GM19238 (cell line): ENCODE results near the gene LRRC49.

Experiments used
- DNase-seq: peaks from one replicate; pipeline ENCODE4 v3.0.0; 2011; ENCODE audit warnings: low spot score; ENCODE audit not compliant: insufficient read length

Gene LRRC49

DNA sequence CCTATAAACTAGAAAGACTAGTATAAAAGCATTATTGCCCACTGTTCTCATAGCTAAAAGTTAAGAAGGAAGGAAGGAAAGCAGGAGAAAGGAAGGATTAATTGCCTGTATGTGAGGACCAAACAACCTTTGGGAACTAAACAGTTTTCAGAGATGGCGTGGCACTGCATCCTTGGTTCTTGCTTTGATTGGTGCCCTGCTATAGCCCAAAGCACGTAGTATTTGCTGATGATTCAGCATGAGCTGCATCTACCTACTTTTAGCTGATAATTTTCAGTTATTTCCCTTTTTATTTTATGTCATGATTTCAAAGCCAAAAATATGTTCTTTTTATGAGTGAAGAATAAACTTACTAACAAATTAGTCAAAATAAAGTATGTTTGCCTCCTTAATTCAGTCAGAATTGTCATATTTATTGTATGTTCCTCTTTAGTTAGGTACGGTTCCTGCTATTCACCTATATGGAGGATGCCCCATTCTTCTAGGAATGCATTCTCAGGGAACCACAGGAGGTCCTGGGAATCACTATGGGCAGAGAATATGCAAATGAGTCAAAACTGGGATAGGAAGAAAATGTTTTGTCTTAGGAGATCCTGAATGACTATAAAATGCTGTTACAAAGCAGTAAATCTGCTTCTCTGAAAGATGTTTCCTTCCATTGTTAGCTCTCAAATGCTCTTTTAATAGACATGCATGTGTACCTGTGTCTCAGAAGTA lies 157.2 kb downstream of the LRRC49 start:
- DNase-seq: no peak

DNA sequence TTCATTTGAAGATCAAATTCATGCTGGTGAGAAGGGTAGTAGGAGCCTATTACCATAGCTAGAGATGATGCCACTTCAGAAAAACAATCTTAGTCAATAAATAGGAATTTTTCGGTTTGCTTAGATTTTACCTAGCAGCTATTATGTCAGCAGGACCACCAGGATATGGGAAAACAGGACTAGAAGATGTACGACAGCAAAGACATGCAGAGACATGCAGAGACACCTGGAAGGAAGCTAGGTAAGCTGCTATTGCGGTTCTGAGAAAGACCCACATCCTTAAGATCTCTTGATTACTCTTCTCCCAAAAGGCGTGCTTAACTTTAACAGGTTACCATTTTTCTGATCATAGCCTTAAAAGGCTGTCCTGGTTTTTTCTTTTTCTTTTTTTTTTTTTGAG lies 157.8 kb downstream of the LRRC49 start:
- DNase-seq: no peak

DNA sequence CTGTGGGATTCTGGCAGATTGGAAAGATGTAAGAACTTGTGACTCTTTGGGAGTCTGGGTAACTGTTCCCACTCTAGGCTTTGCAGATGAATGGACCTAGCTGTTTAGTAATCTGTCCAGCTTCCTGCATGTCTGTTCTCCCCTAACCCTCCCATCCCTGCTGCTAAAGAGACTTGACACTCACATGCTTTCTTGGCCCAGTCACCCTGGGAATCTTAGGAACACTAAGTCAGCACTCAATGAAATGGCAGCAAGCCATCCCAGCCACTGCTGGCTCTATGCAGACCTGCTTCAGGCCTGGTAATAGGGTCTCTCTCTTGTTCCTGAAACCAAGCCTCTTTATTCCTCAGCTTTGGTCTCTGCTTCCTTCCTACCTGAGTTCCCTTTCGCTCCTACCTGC lies 158.9 kb downstream of the LRRC49 start:
- no peak for DNase-seq

DNA sequence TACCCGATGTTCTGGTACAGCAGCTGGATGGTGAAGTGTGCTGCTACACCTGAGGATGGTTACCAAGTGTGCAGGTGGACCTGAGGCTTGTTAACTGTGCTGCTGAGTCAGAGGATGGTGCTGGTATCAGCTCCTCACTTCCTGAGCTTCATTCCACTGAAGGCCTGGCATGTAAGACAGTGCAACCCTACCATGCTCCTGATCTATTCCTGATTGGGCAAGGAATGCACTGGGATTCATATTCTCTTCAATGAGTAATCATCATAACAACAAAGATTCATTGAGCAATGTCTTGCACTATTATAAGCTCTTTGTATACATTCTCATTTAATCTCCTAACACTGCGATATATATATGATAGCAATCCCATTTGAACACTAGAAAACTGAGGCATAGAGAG lies 159.7 kb downstream of the LRRC49 start:
- DNase-seq: no peak

DNA sequence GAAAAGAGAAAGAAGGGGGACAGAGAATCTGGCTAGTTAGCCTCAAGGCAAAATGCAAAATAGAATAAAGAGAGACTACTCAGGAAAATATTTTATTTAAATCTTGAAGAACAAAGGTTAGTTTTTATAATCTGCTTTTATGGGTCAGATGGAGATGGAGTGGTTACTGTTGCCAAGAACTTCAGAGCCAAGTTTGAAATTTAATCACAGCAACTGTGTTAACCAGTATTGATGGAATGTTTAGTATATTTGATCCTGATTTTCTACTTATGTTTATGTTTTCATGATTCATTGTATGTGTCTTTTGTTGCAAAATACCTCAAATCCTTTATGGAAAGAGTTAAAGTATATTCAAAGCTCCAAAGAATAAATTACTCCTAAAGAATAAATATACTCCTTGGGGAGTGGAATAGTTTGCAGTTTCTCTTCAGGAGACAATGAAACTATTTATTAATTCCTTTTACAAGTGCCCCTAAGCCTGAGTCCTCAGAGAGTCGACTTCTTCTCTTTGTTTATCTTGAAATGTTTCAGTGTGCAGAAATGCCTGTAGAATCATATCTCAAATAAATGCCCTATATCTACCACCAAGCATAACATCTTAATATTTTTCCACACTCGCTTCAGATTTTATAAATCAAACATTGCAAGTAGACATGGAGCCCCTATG lies 161.8 kb downstream of the LRRC49 start:
- no peak for DNase-seq

DNA sequence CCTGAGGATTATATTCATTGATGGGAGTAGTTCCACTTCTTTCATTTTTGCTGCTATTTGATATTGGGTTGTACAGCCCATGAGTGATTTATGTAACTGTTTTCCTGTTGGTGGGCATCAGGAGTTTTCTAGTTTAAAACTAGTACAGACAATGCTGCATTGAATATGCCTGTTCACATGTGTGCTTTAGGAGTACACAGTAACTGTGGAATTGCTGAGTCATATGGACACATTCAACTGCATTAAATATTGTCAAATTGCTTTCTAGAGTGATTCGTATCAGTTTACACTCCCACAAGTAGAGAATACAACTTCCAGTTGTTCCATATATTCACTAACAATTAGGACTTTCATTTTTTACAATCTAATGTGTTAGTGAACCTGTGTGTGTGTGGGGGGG lies 162.8 kb downstream of the LRRC49 start:
- no peak for DNase-seq

DNA sequence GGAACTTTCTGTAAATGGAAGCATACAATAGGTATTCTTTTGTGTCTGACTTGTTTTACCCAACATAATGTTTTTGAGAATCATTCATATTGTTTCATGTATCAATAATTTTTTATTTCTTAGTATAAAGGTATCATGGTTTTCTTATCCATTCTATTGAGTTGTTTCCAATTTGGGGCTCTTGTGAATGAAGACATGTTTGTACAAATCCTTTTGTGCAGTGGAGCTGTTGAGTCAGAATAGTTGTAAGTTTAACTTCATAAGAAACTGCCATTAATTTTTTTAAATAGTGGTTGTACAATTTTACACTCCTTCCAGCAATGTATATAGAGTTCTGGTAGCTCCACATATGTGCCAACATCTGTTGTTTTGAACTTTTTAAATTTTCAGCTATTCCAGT lies 163.5 kb downstream of the LRRC49 start:
- no peak for DNase-seq

DNA sequence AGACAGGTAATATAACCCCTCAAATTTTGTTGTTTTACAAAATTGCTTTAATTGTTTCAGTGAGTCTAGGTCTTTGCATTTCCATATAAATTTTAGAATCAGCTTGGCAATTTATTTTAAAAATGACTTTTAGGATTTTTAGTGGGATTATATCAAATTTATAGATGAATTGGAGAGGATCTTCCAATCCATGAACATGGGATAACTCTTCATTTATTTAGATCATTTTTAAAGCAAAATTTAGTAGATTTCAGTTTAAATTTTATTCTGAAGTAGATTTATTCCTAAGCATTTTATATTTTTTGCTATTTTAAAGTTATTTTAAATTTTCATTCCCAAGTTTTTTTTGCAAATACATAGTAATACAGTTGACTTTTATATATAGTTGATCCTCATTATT lies 164.5 kb downstream of the LRRC49 start:
- DNase-seq: no peak

DNA sequence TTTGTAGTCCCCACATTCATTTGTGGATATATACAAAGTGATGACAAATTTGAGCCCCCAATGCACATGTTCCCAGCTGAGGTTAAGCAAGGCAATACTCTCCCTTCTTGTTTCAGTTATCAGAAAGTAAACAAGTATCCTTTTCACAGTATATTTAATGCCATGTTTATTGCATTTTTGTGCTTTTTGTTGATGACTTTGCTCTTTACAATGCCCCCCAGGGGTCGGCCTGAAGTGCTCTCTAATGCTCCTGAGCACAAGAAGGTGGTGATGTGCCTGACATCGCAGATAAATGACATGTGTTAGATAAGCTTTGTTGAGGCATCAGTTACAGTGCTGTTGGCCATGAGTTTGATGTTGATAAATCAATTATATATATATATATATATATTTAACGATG lies 165.0 kb downstream of the LRRC49 start:
- no peak for DNase-seq

DNA sequence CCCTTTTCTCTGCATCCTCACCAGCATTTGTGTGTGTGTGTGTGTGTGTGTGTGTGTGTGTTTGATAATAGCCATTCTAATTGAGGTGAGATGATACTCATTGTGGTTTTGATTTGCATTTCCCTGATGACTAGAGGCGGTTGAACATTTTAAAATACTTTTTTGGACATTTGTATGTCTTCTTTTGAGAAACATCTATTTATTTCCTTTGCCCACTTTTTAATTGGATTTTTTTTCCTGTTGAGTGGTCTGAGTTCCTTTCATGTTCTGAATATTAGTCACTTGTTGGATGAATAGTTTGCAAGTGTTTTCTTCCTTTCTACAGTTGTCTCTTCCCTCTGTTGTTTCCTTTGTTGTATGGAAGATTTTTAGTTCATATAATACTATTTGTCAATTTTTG lies 168.4 kb downstream of the LRRC49 start:
- DNase-seq: no peak

DNA sequence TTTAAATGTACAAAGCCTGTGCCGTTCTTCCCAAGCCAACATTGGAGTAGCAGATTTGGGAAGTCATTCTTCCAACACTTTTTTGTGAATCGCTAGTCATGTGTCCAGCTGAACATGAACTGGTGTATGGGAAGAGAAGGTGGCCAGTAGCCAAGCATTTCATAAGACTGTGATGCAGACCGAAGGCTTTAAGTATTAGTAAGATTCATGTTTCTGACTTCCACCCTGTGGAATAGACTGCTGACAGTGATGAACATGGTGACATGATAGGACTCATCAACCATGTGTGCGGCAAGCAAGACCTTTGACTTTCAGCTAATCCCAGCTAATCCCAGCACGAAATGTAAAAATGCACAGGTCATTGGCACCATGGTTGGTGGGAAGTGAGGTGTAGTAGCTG lies 174.4 kb downstream of the LRRC49 start:
- no peak for DNase-seq

DNA sequence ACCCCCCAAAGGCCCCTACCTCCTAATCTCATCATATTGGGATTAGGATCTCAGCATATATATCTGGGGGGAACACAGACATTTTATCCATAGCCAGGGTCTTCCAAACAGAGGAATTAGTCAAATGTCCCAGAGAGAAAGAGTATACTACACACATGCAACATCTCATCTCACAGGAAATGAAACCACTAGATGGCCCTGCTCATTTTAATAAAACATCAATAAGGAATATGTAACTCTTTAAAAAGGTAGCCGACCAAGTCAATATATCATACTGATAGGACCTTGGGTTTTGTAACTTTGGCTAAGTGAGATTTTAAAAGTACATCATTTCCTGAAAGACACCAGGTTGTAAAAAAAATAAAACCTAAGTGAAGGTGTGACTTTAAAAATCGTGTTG lies 177.1 kb downstream of the LRRC49 start:
- DNase-seq: no peak

DNA sequence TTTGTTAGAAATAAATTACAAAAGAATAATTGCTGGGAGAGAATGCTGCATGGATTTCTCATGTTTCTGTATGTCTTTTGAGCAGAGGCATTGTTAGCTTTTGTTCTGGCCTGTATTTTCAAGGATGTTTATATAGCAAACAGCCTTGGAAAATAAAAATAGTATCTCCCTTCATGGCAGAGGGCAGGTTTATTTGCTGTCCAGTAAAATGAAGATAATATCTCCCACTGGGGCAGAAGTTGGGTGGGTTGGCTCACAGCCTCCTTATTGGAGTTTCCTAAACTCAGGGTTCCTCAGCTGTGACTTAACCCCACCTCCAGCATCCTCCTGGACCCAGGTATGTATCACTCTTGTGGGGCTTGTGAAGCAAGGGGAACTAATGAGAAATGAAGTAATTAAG lies 178.9 kb downstream of the LRRC49 start:
- DNase-seq: no peak

DNA sequence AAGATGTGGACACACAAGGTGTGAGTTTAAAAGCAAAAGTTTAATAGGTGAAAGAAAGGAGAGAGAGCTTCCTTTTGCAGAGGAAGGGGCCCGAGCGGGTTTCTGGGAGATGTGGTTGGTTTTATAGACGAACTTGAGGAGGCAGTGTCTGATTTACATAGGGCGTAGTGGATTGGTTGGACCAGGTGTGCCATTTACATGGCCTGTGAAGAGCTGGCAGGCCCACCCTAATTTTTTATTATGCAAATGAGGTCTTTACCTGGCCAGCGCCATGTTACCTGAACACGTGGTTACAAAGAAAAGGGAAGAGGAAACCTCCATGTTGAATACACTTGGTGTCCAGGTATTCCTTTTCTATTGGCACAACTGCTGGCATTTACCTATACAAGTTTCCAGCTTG lies 179.8 kb downstream of the LRRC49 start:
- DNase-seq: no peak

DNA sequence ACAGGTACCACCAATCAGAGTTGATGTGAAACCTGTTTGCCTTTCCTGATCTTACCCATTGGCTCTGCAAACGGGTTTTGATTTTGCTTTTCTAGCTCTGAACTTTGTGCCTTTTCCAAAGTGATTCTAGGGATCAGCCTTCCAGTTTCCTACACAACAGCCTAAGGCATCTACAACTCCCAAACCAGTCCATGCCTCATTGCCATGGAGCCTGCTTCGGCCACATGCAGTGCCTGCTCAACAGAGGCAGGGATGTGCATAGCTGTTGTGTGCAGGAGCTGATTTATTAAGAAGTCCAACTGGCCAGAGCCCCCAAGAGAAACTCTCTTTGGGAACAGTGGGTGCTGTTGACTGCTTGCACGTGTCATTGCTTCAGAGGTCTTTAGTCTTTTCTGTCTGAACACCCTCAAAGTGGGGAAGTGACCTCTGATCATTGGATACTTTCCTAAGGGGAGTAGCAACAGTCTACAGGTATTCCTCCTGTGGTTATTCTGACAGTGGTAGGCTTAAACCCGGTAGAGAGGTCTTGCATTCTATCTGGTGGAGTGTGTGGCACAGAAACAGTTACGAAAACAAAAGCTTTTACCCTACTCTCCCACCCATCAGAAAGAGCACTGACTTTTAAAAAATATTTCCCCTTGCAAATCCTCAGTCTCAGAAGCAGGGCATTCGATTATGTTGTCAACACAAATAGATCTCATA lies 186.0 kb downstream of the LRRC49 start:
- DNase-seq: no peak

DNA sequence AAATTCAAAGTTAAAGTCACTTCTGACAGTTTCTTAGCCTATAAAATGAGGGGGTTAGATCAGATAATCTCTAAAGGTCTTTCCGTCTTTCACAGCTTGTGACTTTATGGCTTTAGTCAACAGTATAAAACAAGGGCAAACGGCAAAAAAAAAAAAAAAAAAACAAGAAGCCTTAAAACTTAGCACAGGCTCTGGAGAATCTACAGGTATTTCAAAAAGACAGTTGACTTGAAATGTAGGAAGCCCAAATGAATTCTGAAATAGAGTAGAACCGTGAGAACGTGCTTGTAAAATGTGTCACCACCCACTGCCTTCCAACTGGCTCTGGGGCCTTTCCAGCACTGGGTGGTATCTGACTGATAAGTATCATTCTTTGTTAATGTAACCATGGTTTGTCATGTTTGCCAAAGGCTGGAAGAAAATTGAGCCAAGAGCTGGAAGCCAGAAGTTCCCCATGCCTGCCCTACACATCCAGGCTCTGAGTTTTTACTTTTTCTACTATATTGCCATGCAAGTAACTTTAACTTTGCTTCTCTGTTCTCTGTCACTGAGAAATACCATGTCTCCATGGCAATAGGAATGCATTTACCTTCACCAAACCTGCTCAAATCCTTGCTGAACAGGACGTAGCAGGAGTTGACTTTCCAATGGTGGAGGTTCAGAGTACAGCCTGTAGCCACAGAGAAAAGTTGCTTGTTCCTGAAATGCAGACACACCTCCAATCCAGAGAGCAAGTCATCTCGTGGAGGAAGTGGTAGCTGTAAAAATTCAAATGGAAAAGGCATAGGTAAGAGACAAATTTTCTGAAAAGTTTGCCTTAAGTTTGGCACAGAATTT lies 186.8 kb downstream of the LRRC49 start:
- DNase-seq: no peak

DNA sequence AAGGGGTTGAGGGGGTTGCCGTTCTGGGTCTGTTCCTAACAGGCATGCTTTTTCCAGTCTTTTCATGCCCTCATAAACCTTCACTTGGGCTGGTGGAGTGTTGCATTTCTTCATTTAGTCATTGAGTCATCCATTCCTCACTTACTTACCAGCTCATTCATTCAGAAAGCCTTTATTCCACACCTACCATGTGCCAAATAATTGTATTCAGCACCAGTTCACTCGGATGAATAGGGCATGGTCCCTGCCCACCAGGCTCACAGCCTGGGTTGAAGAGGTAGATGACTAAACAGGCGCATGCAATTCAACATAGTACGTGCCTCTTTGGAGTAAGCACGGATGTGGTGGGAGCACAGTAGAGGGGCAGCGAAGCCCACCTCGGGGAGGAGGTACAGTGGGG lies 187.5 kb downstream of the LRRC49 start:
- no peak for DNase-seq

DNA sequence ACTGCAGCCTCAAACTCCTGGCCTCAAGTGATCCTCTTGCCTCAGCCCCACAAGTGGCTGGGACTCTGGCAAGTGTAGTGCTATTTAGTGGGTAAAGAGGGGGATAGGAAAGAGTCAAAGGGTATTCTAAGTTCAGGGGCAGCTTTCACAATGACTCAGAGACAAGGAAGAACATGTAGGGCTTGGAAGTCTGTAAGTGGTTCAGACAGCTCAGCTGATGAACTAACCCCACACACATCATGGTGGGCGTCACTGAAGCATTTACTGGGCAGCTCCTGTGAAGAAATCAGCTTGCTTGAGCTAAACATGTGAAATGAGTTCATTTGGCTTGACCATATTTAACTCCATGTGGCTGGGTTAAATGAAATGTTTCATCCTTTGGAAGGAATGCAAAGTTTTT lies 188.1 kb downstream of the LRRC49 start:
- DNase-seq: no peak

DNA sequence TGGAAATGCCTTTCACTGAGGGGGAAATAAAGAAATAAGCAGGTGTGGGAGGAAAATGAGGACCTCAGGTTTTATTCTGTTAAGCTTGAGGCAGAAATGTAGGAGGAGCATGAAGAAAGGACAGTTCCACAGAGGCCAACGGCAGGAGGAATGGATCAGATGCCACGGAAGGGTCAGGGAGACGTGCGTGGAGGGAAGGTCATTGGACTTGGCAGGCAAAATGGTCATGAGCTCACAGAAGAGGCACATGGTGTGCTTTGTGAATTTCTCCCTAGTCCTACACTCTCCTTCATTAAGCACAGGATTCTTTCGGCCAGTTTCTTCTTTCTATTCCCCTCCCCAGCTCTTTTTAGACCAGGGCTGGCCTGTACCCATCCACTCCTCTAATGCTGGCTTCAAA lies 190.2 kb downstream of the LRRC49 start:
- no peak for DNase-seq

DNA sequence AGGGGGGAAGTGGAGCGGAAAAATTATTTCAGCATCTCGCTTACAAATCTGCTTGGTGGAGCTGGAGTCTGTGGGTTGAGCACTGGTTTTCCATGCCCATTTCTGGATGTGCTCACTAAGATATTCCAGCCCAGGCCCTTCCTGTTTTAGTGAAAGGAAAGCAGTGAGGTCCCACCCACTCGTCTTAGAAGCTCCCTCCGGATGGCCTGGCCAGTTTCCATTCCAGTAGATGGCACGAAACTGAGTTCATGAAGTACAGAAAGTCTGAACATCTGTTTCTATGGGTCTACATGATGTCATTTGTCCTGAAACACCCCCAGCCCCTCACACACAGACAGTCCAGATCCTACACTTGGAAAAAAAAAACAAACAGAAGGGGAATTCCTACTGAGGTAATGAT lies 190.7 kb downstream of the LRRC49 start:
- DNase-seq: no peak

DNA sequence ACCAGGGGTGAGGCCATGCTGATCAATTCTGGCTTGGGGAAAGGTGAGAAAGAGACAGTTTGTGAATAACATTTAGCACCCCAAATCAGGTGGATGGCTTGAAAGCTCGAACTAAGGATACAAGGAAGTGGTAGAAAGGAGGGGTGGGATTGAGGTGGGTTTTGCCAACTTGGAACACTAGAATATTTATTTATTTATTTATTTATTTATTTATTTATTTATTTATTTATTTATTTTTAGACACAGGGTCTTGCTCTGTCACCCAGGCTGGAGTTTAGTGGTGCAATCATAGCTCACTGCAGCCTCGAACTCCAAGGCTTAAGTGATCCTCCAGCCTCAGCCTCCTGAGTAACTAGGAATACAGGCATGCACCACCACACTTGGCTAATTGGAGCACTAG lies 191.6 kb downstream of the LRRC49 start:
- no peak for DNase-seq

DNA sequence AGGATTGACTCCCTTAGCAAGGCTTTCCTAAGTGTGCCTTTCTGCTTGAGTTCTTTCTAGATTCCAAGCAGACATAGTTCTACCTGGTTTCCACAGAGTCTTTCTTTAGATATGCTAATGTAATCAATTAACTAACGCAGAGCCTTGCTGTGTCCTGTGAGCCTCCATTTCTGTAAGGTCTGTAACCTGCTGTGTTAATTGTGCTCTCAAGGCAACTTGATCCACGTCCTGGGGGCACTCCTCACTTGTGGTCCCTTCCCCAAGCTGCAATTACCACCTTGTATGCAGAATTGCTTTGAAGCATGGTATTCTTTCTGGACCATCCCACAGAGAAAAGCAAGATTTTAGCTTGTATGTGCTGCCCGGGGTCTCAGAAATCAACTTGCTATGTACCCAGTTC lies 193.2 kb downstream of the LRRC49 start:
- no peak for DNase-seq
